GM21423 (cell line): ENCODE results near the gene CLEC19A.

Source experiments
- ATAC-seq: cut with Tn5 transposase; IDR thresholded peaks from one replicate; pipeline ENCODE4 v1.9.1; 2021; ENCODE audit warnings: mild to moderate bottlenecking, moderate library complexity; ENCODE audit not compliant: unreplicated experiment

CLEC19A gene

DNA sequence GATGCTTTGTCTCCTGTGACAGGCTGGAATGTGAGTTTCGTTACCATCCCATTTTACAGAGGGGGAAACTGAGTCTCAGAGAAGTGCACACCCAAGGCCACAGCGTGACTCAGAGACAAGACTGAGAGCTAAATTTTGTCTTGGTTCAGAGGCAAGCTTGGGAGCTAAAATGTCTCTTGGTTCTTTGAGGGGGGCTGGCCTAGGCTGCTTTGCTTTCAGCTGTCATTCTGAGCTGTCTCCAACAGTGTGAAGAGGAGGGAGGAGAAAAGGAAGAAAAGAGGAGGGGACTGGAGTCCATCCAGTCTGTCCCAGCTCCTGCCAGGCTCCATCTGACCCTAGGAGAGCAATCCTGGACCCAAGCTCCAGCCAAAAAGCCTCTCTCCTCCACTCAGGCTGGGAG is at the start of gene CLEC19A:
Gene CLEC19A, plus strand, starts transcription at position 301 of the 400 bp plus-strand sequence. CDS start 121 bp downstream, outside the sequence.
- ATAC-seq, result no peak

DNA sequence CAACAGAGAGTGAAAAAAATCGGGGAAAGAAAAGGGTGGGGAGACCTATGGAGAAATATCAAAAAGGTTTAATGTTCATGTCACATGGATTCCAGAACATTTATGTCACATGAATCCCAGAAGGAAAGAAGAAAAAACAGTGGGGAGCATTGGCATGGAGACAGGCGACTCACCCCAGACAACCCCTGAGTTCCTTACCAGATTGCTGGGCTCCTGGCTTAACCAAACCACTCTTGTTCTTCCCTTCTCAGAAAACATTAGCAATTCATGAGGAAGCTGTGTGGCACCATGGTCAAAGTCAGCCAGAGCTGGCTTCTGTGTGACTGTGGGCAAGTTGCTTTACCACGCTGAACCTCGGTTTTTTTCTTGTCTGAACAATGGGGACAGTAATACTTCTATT is 49.6 kb upstream of the CLEC19A start:
- no peak for ATAC-seq

DNA sequence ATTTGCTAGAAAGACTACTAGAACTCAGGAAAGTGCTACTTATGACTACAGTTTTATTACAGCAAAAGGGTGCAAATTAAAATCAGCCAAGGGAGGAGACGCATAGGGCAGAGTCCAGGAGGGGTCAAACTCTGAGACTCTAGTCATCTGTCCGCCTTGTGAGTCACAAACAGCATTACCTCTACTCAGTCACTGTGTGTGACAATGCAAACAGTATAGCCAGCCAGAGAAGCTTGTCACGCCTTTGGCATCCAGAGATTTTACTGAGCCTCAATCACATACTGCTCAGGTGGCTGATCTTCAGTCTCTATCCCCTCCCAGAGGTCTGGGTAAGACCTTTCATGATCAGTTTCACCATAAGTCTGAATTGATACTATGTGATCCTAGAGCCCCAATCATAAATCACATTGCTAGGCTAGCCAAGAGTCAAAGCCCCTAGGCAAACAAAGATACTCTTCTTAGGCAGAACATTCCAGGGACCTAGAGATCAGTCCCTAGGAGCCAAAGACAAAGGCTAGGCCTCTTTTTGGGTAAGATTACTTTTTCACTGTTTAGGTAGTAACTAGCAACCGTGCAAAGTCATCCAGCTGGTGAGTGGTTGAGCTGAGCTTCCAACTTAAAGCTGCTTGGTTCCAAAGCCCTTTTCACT is 48.8 kb upstream of the CLEC19A start:
- no peak for ATAC-seq

DNA sequence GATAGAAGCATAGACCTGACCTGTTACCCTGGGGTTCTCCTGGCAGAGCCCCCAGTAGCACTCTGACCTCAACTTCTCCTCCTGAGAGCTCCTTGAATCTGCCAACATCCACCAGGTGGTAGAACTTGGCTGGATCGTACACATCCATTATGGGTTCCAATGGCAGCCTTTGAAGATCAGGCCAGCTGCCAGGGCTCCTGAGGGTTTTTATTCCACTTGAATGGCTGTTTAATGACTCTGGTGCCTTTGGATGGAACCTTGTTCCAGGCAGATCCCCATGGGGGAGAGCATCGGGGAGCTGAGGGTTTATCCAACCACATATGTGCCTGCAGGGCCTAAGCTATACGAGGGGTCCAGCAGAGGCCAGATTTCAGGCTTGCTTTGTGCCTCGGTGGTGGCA is 47.1 kb upstream of the CLEC19A start:
- ATAC-seq, result no peak

DNA sequence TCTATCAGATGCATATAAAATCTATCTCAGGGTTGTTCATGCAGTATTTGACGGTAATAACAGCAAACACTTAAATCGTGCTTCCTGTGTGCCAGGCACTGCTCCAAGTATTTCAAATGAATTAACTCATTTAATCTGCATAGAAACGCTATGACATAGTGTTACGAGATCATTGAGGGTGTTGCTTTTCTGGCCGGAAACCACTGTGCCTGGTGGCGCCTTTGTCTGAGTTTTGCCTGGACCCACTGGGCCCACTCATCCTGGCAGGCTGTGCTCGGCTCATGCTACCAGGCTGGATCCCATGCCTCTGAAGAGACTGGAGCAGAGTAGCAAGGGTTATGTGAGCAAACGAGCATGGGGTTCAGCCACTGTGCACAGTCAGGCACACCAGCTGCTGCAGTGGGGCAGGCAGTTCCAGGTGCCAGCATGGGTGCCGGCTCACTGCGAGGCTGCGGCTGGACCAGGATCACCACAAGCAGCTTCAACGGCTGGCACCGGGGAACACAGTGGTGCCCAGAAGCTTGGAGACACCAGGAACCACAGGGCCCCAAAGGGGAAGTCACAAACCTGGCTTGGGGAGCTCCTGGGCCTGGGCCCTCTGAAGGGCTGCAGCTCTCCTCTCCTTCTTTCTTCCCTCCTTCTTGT is 45.9 kb upstream of the CLEC19A start:
- ATAC-seq, result no peak

DNA sequence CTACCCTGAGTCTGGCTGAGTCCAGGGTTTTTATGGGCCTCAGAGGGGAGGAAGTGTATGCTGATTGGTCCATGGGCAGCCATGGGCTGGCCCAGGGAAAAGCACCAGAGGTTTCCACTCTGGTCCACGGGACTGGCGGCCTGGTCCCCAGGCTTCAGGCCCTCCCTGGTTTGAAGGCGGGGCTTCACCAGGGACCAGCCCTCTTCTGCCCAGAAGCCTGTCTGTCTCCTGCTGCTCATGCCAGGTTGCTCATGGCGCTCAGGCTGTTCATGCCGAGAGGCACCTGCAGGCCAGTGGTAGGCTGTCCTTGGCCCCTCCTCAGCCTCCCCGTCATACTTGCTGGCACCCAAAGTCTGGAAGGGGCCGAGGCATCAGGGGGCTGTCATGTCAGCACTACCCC is 45.0 kb upstream of the CLEC19A start:
- no peak for ATAC-seq

DNA sequence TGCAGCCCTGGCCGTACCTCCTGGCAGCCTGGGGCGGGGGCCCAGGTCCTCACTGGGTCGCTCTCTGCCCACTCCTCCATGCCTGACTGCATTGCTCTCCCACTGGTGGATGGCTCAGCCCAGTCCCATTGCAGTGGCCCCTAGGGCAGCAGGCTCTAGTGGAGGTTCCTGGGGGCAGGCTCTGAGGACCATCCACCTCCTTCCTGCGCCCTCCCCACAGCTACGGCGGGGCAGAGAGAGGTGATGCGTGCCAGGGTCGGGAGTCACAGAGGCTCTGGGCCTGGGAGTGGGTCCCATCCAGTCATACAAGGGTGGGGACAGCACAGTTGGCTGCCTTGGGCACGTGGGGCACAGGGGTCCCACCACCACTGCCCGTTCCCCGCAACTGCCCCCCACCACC is 44.0 kb upstream of the CLEC19A start:
- ATAC-seq, result no peak

DNA sequence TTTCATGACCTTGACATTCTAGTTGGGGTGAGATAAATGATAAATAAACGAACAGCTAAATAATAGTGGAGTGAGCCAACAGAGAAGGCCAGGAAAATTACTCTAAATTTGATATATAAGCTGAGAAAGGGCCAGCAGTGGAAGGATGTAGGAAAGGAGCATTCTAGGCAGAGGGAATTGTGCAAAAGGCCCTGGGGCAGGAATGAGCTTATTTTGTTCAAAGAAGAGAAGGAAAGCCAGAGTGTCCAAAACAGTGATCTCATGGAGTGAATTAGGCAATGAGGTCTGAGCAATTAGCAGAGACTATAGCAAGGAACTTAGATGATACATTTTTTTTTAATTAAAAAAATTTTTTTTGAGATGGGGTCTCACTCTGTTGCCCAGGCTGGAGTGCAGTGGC is 43.3 kb upstream of the CLEC19A start:
- no peak for ATAC-seq

DNA sequence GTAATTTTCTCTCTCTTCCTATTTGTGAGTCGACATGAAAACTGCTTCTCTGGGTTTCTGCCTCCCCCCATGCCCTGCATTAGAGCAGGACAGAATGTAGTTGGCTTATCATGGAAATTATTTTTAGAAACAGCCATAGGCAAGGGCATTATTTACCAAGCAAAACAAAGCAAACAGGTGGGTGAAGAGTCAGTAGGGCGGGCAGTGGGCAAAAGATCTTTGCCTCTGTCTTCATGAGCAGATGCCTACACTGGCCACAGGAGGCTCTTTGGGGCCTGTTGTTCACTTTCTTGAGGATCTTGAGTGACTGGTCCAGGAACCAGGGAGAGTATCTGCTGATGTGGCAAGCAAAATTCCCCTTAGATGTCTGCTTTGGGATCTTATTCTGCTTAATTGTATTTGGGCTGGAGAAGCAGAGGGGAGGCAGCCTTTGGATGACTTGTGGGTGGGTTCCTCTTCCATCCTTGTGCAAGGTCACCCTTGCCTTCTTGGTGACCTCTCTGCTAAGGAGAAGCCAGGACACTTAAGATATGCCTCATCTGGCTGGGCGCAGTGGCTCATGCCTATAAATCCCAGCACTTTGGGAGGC is 42.5 kb upstream of the CLEC19A start:
- ATAC-seq, result no peak

DNA sequence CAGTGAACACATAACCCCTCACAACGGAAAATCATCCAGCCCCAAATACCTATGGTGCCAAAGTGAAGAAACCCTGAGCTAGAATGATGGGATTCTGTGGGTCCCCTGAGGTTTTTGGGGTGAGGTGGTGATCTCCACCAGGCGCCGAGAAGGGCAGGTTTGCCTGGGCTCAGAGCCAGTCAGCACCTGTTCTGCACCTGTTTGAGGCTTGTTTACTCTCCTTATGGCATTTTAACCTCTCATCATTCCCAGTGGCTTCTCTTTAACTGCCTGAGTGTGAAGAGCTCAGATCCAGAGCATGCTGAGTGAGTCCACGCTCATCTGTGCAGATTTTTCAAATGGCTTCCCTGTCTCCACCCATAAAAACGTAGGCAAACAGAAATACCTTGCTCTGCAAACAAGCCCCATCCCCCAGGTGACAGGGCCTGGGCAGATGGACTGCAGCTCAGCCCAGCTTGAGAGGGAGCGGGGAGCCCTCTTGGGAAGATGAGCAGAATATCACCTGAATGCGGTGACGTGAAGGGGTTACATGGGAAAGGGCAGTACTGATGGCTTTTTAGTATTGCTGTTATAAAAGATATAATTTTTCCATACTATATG is 40.1 kb upstream of the CLEC19A start:
- no peak for ATAC-seq

DNA sequence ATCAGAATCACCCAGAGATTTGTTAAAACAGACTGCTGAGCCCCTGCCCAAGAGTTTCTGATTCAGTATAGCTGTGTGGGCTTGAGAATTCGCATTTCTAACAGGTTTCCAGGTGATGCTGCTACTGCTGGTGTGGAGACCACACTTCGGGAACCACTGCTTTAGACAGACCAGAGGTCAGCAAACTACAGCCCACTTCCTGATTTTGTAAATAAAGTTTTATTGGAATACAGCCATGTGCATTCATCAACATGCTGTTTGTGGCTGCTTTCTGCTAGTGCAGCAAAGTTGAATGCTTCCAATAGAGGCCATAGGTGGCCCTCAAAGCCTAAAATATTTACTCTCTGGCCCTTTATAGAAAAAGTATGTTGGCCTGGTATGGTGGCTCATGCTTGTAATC is 32.6 kb upstream of the CLEC19A start:
- ATAC-seq, result no peak

DNA sequence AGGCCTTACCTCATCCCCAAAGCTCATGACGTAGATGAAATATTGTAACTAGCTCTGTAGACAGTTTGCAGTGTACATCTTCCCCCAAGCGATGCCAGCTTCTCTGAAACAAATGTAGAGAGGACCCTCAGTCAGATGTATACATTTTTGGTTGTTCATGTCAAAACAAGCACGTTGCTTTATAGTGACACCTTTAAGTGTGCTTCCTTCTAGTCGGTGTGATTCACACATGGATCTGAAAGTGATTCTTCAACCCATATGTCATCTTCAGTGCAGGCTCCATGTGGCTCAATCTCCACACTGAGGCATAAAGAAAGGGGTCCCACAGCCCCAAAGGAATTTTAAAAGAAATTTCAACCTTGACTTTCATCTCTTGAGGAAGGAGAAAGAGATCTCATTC is 30.9 kb upstream of the CLEC19A start:
- no peak for ATAC-seq

DNA sequence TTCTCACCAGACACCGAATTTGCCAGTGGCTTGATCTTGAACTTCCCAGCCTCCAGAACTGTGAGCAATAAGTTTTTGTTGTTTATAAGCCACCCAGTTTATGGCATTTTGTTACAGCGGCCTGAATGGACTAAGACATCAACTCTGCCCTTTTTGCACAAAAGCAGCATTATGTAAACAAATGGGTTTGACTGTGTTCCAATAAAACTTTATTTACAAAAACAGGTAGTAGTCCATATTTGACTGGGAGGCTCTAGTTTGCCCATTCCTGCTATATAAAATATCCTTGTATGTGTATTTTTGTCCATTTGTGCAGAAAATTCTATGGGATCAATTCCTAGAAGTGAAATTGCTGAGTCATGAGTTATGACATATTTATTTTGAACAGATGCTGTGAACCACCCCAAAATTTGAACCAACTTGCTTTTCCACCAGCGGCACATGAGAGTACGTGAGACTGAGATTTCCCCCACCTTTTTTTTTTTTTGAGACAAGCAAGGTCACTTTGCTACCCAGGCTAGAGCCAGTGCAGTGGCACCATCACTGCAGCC is 21.3 kb upstream of the CLEC19A start:
- no peak for ATAC-seq

DNA sequence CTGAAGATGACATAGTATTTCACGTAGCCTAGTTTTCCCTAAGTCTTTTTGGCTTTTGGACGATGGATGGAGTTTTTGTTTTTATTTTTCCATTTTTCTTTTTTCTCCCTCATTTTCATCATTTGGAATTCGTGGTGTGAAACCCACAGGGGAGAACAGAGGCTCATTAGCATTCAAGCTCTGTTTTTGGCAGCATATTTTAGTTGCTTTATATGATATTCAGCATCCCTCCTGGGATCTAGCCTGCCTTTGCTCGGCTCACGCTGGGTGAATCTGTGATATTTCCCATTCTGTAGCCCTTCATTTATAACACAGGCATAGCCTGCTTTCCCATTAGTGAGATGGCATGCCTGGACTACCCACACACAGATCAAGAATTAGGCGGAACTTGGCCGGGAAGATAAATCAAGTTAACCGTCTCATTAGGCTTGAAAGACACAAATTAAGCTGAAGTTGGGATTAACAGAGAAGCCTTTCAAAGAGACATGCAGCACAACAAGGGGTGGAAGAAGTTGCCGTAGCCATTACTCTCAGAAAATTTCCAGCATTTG is 20.1 kb upstream of the CLEC19A start:
- ATAC-seq, result no peak

DNA sequence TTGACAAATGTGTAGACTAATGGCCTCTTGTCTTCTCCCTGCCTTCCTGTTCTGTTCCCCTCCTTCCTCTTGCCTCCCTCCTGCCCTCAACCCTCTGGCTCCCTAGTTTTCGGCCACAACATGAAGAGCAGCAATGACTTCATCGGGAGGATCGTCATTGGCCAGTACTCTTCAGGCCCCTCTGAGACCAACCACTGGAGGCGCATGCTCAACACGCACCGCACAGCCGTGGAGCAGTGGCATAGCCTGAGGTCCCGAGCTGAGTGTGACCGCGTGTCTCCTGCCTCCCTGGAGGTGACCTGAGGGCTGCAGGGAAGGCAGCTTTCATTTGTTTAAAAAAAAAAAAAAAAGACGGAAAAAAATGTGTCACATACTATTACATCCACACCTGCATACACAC is 18.8 kb upstream of the CLEC19A start:
- no peak for ATAC-seq

DNA sequence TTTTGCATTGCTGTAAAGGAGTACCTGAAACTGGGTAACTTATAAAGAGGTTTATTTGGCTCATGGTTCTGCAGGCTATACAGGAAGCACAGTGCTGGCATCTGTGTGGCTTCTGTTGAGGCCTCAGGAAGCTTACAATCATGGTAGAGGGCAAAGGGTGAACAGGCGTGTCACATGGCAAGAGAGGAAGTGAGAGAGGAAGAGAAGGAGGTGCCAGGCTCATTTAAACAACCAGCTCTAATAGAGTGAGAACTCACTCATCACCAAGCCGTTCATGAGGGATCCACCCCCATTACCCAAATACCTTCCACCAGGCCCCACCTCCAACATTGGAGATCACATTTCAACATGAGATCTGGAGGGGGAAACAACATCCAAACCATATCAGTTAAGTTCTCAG is 16.4 kb upstream of the CLEC19A start:
- ATAC-seq, result no peak

DNA sequence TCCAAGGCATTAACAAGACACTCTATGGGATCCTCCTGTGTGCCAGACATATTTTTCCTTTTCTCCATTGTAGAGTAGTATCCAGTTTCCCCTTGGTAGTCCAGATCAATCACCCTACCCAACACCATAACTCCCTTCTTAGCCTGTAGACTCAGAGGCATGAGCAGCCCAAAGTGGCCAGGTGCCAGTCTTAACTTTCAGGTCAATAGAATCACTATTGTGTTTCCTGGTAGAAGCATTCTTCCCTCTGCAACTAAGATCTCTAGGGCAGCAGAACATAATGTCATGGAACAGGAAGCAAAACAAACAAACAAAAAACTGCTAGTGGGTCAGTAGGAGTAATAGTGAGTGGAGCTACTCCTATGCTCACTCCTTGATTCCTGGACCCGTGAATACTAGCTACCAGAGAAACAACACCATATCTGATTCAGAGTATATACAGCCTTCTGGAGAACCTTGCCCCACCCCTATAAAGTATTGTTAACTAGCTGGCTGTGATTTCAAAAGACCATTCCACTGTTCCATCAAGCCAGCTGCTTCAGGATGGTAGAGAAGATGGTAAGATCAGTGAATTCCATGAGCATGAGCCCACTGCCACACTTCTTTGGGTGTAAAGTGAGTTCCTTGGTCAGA is 11.2 kb upstream of the CLEC19A start:
- ATAC-seq, result no peak

DNA sequence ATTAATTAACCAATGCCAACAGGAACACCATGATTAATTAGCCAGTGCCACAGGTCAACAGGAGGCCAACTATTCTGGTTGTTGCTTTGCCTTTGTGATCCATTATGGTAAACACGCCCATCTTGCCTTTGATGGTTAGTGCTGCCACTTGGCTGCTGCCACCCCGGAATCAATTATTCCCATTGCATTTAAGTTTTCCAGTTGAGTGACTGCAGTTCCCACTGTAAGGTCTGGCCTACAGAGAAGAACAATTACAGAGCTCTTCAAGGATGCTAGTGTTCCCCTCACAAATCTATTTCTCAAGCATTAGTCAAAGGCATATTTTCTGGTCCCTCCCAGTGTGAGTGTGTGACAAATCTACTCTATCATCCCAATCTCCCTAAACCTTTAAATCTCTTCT is 7.1 kb upstream of the CLEC19A start:
- no peak for ATAC-seq

DNA sequence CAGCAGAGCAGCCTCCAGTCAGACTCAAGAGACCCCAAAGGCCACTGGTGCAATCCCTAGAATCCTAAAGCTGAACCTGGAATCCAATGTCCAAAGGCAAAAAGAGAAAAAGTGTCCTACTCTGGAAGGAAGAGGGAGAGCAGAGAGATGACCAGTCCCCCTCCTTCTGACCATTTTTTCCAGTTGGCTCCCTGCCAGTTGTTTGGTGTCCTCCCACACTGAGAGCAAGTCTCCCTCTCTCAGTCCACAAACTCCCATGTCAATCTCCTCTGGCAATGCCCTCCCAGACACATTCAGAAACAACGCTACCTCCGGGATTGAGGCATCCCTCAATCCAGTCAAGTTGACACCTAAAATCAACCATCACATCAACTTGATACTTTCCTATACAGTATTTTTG is 4.3 kb upstream of the CLEC19A start:
- no peak for ATAC-seq

DNA sequence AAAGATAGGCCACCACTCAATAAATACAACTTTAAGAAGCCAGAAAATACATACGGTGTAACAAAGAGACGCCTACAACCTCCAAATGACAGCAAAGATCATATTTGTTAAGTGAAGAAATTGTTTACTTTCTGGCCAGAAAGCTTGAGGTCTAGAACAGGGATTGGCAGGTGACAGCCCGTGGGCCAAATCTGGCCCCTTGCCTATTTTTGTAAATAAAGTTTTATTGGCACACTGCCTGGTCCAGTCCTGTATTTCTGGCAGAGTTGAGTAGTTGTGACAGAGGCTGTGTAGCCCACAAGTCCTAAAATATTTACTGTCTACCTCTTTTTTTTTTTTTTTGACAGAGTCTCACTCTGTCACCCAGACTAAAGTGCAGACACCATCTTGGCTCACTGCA is 3.4 kb upstream of the CLEC19A start:
- ATAC-seq, result no peak

DNA sequence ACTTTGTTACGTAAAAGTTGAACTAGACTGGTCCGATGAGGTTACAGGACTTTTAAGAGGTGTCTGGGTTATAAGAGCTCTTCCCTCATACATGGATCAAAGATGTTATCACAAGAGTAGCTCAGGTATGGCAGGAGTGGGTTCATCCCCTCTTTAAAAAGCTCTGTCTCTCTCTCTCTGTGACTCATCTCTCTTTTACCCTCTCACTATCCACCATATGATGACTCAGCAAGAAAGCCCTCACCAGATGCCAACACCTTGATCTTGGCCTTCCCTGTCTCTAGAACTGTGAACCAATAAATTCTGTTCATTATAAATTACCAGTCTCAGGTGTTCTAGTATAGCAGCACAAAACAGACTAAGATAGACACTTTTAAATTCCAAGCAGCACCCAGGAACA is 1.9 kb upstream of the CLEC19A start:
- ATAC-seq, result no peak
